Large intestine (tissue), 3 donors: ENCODE data around the gene FRMD4A. TPM values are rescaled to one million over a fixed set of nuclear protein-coding genes. Genes with fewer than 3 reads are reported as not detected.

ENCODE experiments used
- DNase-seq, 2 donors: peaks; one replicate each; pipeline versions ENCODE4 v3.0.0 to v3.0.0-alpha.2; 2013
- H3K27ac ChIP-seq: one replicate; pipeline ENCODE4 v1.5.1; 2013; ENCODE audit warnings: low read length
- H3K27me3 ChIP-seq: 2 replicates; pipeline ENCODE4 v1.6.1; 2013; ENCODE audit warnings: low read length; ENCODE audit not compliant: control insufficient read depth, insufficient read depth
- H3K36me3 ChIP-seq: 2 replicates; pipeline ENCODE4 v1.6.1; 2013; ENCODE audit warnings: low read length; ENCODE audit not compliant: control insufficient read depth, insufficient read depth
- H3K4me1 ChIP-seq: one replicate; pipeline ENCODE4 v1.6.1; 2013; ENCODE audit warnings: low read length; ENCODE audit not compliant: control insufficient read depth, insufficient read depth
- H3K4me3 ChIP-seq: one replicate; pipeline ENCODE4 v1.5.1; 2013; ENCODE audit warnings: low read length
- H3K9me3 ChIP-seq: one replicate; pipeline ENCODE4 v1.6.1; 2013; ENCODE audit warnings: mild to moderate bottlenecking, low read depth, low read length, moderate library complexity; ENCODE audit not compliant: control insufficient read depth
- WGBS: methylation state at CpG from one replicate; pipeline ENCODE4 v1.1.5; 2013; ENCODE audit warnings: low lambda C conversion rate; ENCODE audit not compliant: insufficient coverage; 5-methylcytosine and 5-hydroxymethylcytosine counted together
- polyA plus RNA-seq: library from polyadenylated mRNA; unstranded; fragments of 120-200 nt; gene quantifications from one replicate; pipeline ENCODE4 v1.2.1, GENCODE V29; 2013

FRMD4A gene
- polyA plus RNA-seq, 1 donor, result 19.8 TPM

DNA sequence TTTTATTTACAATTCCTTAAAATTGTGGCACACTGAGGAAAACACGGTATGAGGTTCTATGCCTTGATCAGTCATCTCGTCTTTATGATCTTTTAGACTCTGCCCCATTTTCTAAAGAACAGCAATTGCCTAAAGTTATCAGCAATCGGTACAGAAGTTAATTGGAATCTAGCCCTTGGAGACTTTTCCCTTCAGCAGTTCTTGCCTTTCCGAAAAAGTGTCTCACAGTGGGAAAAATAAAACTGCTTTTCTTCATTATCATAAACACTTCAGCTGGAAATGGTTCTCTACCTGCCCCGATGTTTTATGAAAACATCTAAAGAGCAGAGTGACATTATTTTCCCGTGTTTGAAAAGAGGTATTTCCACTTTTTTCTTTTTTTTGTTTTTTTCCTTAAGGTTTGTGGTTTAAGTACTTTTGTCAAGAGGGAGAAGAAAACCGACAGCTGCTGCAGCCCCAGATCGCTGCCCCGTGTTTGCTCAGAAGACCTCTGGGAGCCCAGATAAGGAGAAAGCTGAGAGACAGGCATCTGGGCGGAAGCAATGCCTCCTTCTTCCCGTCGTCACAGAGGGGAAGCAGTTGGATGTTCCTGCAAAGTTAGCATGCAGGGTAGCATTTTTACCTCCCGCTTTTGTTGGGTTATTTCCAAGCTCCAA is 149.7 kb downstream of the FRMD4A start:
- H3K27me3 ChIP-seq, result peaks cover 16% of the 10 kb centered on the region
- H3K36me3 ChIP-seq, result no peaks in the 10 kb centered on the region
- DNase-seq, result no peak
- WGBS, result 61% methylated on average over 4 of the region's 13 CpGs
- no peak overlapping the region for H3K4me3 ChIP-seq
- H3K4me1 ChIP-seq, result no peaks in the 10 kb centered on the region
- H3K9me3 ChIP-seq, result no peaks in the 10 kb centered on the region
- no peak overlapping the region for H3K27ac ChIP-seq

GRCh38 chr10:14179251-14179650 is 151.5 kb downstream of the FRMD4A start:
- Histone ChIP-seq H3K4me3 (no peak overlapping the region), H3K36me3 (no peaks in the 10 kb centered on the region), H3K27ac (no peak overlapping the region), H3K4me1 (no peaks in the 10 kb centered on the region), H3K27me3 (peaks cover 28% of the 10 kb centered on the region), H3K9me3 (no peaks in the 10 kb centered on the region)
- DNase-seq, result no peak
- 70% methylated on average over 1 of the region's 2 CpGs for WGBS

DNA sequence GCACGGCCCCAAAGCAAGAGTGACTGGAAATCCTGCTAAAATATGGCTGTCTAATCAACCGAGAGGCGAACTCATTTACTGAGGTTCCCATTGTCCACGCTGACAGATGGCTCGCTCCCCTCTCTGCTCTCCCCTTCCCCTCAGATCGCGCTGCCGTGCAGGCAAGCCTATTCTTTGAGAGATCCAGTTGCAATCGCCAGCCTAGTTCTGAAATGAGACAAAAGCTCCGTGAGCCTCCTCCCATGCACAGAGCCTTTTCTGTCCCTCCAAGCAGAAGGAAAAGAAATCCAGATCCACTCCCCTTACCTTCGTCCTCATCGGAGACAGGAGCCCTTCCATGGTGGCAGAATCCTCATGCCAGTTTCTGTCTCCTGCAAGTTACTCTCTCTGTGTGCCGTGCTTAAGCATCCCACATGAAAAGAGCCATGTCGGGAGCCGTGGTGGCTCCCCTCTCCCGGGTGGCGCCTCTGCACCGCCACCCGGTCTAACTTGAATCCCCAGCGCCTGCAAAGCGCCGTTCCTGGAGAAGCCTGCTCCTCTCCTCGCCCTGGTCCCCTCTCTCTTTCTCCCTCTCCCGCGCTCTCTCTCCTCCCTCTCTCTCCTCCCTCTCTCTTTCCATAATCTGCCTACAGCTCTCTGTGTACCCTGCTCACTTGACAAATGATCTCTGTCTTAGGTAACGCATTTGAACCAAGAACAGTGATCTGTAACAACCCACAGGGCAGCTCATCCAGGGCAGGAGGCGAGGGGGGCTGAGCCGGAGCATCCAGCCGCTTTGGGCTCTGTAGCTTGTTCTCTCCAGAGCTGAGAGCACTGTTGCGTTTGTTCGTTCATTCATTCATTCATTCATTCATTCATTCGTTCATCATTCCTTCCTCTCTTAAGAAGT is 156.8 kb downstream of the FRMD4A start:
- Histone ChIP-seq H3K4me1 (no peaks in the 10 kb centered on the region), H3K27ac (no peak overlapping the region), H3K36me3 (no peaks in the 10 kb centered on the region), H3K9me3 (no peaks in the 10 kb centered on the region), H3K27me3 (peaks cover 35% of the 10 kb centered on the region), H3K4me3 (peak overlapping the region; percentile 22)
- DNase-seq, result peak in 1 of 2 donors; percentile 14
- WGBS, result 0% methylated on average over 4 of the region's 32 CpGs

GRCh38 chr10:14173391-14173705 is 157.4 kb downstream of the FRMD4A start:
- Histone ChIP-seq H3K4me3 (peak overlapping the region; percentile 22), H3K4me1 (no peaks in the 10 kb centered on the region), H3K36me3 (no peaks in the 10 kb centered on the region), H3K27ac (no peak overlapping the region), H3K9me3 (no peaks in the 10 kb centered on the region), H3K27me3 (peaks cover 35% of the 10 kb centered on the region)
- no peak for DNase-seq
- no CpG with 5 or more reads among the region's 6 CpGs for WGBS

DNA sequence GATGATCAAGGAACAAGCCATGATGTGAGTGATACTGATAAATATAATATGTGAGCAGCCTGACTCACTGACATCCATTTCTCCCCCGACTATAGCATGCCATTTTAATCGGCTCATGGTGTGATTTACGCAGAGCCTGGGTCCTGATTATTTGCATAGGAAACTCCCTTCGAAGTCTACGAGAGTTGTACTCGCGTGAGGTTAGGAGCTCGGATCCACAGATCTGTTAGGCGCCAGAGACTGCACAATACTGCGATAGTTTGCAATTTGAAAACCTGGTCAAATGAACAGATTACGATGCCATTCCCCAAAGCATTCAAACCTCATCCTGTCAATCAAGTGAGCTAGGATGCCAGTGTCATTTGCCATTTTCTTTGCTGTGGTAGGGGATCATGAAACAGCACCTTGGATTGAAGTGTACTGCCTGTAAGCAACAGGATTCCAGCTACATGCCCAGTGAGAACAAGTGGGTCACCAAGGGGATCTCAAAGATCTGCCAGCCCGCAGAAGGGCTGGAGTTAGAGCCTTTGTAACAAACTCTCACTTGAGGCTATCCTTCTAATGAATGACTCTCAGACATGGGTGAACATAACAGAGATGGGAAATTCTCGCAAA is 158.3 kb downstream of the FRMD4A start:
- no CpG with 5 or more reads among the region's 13 CpGs for WGBS
- Histone ChIP-seq H3K9me3 (no peaks in the 10 kb centered on the region), H3K36me3 (no peaks in the 10 kb centered on the region), H3K4me3 (no peak overlapping the region), H3K4me1 (no peaks in the 10 kb centered on the region), H3K27me3 (peaks cover 34% of the 10 kb centered on the region), H3K27ac (no peak overlapping the region)
- no peak for DNase-seq

DNA sequence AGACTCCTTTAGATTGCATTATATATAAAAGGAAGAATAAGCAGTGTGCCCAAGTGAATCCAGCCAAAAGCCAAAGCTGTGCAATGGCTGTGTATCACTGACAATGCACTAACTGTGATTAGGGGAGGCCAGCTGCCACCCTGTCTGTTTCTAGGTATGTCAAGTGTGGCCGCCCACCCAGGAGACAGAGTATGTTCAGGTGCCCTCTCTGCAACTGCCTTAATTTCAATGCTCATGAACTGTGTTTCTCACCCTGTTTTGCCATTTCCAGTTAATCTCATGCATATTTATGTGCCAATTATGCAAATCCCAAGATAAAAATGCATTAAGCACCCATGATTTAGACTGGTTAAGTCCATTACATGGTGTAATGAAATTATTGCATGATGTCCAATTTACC is 159.4 kb downstream of the FRMD4A start:
- peaks cover 31% of the 10 kb centered on the region for H3K27me3 ChIP-seq
- DNase-seq, result no peak
- H3K9me3 ChIP-seq, result no peaks in the 10 kb centered on the region
- WGBS, result no CpG with 5 or more reads among the region's 1 CpG
- no peaks in the 10 kb centered on the region for H3K36me3 ChIP-seq
- H3K4me1 ChIP-seq, result no peaks in the 10 kb centered on the region
- H3K27ac ChIP-seq, result no peak overlapping the region
- H3K4me3 ChIP-seq, result no peak overlapping the region

- WGBS, result 17% methylated on average over 3 of the region's 20 CpGs
- no peak overlapping the region for H3K27ac ChIP-seq
- DNase-seq, result no peak
These were observed 167.2 kb downstream of the FRMD4A start for GRCh38 chr10:14163377-14164086.

DNA sequence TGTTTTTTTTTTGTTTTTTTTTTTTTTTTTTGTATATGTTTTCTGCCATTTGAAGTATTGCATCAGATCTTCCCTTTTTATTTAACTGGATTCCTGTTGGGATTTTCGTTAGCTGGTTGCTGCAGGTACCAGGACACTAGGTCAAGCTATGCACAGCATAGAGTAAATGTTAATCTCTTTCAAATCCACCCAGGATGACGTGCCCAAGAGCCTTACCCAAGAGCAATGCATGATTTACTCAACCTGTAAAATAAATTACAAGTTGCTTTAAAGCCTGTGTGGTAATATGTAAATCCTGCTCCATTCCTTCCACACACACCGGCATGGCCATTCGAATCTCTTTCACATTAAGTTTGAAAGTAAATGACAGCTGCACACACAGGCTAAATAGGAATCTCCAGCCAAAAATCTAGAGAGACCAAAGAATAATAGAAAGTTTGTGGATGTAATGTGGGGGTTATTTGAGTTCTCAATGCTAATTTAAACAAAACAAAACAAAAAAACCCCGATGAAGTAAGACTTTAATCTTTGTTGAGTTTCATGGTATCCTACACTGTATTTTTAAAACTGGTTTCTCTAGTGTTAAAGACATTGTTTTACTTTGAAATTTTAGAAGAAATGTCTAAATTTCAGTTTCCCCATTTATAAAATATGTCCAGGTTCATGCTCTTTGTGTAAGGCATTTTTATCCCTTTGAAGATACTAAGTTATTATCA is 167.9 kb downstream of the FRMD4A start:
- WGBS, result 71% methylated on average over 1 of the region's 5 CpGs
- H3K4me3 ChIP-seq, result no peak overlapping the region
- no peak overlapping the region for H3K27ac ChIP-seq

More at GRCh38 chr10:14163377-14164086, 167.2 kb downstream of the FRMD4A start:
- Histone ChIP-seq H3K36me3 (no peaks in the 10 kb centered on the region), H3K4me1 (no peaks in the 10 kb centered on the region), H3K27me3 (peaks cover 13% of the 10 kb centered on the region), H3K4me3 (no peak overlapping the region), H3K9me3 (no peaks in the 10 kb centered on the region)

GRCh38 chr10:14162061-14162460 is 168.7 kb downstream of the FRMD4A start:
- 100% methylated on average over 1 of the region's 5 CpGs for WGBS
- DNase-seq, result no peak
- no peaks in the 10 kb centered on the region for H3K9me3 ChIP-seq
- peaks cover 13% of the 10 kb centered on the region for H3K27me3 ChIP-seq
- H3K4me3 ChIP-seq, result no peak overlapping the region
- no peak overlapping the region for H3K27ac ChIP-seq
- H3K36me3 ChIP-seq, result no peaks in the 10 kb centered on the region
- H3K4me1 ChIP-seq, result no peaks in the 10 kb centered on the region

More for the DNA sequence above, 167.9 kb downstream of the FRMD4A start:
- Histone ChIP-seq H3K27me3 (peaks cover 13% of the 10 kb centered on the region), H3K9me3 (no peaks in the 10 kb centered on the region), H3K4me1 (no peaks in the 10 kb centered on the region), H3K36me3 (no peaks in the 10 kb centered on the region)
- DNase-seq, result no peak
